HCEC 1CT (cell line): ENCODE measurements around the gene EML1.

Experiments used
- DNase-seq: peaks from one replicate; pipeline ENCODE4 v3.0.0-alpha.2; 2017

EML1 gene

DNA sequence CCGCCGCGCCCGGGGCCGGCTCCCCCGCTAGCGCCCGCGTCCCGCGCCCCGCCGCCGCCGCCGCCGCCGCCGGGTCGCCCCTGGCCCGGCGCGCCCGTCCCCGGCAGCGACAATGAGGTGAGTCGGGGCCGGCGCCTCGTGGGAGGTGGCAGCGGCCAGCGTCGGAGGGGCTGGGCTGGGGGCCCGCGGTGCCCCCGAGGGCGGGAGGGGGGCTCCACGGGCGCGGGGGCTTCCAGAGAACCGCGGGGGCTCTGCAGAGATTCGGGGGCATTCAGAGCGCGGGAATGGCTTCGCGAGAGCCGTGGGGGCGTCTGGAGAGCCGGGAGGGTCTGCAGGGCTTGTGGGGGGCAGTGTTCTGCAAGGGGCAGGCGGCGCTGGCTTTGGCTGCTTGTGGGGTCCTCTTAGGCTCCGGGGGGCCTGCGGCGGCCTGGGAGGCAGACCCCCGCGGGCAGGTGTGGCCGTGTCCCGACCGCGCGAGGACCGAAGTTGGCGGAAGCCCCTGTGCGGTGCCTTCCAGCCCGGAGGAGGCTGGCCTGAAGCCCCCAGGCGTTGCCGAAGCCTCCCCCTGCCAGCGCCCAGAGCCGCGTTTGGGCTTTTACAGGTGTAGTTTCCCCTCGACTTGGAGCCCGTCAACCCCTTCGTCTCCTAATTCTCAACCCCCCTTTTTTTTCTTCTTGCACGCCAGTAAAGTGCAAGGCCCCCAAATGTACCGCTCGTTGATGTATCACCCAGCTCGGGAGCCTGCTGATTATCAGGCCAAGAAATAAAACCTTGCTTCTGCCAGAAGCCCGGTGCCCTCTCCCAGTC is 178.9 kb downstream of the EML1 start:
- no peak for DNase-seq

DNA sequence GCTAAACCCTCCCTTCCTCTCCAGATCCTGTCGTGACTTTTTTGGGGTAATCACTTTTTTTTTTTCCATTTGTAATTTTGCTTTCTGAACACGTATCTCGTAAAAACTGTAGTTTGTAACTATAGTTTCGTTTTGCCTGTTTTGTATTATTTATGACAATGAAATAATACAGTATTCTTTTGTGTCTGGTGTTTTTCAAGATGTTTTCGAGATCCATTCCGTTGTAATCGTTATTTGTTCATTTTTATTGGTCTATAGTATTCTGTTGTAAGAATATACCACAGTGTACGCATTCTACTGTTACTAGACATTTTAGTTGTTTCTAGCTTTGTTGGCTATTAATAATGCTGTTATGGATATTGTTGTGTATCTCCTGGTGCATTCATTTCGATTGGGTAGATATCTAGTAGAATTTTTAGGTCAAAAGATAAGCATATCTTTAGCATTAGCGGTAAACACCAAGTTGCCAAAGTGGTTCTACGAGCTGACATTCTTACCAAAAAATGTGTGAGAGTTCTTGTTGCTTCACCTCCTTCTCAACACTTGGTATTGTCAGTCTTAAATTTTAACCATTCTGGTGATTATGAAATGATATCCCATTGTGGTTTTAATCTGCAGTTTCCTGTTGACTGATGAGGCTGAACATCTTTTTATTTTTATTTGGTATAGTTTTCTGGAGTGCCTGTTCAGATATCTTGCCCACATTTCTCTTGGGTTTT is 179.7 kb downstream of the EML1 start:
- DNase-seq: no peak

DNA sequence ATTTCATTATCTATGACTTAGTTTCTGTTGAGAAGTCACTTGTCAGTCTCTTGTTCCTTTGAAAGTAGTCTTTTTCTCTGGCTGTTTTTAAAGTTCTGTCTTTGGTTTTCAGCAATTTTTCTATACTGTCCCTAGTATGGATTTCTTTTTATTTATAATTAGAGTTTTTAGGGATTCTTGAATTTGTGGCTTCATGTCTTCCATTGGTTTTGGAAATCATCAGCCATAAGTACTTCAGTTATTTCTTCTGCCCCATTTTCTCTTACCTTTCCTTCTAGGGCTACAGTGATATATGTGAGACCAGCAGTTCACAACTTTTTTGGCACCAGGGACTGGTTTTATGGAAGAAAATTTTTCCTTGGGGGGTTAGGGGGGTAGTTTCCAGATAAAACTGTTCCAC is 182.0 kb downstream of the EML1 start:
- DNase-seq: no peak

DNA sequence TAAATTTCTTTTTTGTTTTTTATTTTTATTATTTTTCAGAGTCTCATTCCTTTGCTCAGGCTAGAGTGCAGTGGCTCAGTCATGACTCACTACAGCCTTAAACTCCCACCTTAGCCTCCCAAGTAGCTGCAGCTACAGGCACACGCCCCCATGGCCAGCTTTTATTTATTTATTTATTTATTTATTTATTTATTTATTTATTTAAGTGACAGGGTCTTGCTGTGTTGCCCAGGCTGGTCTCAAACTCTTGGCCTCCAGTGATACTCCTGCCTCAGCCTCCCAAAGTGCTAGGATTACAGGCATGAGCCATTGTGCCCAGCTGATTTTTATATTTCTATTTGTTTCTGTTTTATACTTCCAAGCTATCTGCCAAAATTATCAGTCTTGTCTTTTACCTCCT is 182.8 kb downstream of the EML1 start:
- no peak for DNase-seq

DNA sequence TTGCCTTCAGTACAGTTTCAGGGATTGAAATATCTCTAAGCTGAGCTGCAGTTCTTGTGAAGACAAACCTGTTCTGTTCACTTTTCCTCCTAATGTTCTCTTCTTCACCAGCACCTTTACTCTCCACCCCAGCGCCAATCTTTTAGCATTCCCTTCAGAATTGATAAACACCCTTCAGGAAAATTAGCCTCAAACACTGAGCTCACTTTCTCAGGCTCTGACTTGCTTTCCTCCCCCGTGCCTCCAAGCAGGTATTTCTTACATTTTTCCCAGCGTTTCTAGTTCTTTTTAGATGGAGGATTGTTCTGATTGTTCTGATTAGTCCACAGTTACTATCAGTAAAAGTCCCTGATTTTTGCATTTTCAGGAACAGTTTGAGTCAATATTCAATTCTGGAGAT is 183.5 kb downstream of the EML1 start:
- no peak for DNase-seq

DNA sequence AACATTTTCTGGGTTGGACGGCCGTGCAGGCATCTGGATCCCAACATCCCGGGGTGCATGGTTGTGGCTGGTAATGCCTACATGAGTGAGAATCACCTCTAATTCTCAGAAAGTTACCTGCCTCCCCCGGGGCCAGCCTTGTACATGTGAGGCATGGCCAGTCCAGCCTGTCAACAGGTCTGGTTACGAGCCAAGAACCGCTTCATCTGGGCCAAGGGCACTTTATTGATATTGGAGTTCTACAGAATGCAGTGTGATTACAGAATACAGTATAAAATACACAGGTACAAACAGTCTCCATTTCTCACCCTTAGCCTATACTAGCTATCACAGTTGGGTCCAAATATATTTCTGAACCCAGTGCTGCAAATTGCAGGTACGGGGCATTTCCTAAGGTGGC is 187.1 kb downstream of the EML1 start:
- DNase-seq: no peak

DNA sequence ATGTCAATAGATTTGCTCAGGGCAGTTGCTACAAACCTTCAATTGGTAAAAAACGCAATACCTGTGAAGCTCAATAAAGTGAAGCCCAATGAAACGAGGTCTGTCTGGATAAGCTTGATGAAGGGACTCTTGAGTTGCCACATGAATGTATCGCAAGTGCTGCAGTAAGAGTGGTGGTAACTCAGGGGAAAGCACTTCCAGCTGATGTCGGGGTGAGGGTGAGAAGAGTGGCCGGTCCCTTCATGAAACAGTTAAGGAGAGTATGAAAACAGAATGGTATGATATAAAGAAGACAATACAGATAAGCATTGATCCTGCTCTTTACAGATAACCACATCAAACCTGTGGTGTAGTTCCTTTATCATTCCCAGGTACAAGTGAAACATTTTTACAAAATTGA is 188.6 kb downstream of the EML1 start:
- DNase-seq: no peak

DNA sequence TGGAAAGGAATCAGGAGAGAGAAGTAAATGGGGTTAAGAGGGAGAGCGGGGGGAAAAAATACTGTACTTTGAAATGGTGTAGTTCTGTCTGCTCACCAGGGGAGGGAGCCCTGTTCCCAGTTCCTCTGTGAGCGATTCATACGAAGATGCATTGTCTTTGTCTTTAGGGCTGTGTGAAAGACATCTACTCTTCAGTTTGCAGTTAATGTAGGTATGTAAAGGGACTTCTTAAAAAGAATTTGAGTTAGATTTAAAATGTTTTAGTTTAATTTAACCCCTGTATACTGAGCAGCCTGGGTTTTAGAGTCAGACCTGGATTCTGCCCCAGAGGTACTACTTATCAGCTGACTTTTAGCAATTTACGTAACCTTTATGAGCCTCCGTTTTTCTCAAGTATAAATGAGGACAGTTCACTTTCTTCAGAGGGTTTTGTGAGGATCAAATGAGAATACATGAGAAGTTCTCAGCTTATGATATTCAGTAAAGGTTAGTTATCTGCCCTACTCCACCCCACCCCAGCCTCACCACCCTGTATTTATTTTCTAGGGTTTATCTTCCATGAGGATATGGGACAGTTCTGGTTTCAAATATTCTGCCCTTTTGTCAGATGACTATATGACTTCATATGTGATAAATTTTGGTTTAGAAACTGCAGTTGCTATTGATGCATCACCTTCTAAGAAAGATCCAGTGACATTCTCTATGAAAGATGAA is 189.5 kb downstream of the EML1 start:
- DNase-seq: peak; percentile 46

DNA sequence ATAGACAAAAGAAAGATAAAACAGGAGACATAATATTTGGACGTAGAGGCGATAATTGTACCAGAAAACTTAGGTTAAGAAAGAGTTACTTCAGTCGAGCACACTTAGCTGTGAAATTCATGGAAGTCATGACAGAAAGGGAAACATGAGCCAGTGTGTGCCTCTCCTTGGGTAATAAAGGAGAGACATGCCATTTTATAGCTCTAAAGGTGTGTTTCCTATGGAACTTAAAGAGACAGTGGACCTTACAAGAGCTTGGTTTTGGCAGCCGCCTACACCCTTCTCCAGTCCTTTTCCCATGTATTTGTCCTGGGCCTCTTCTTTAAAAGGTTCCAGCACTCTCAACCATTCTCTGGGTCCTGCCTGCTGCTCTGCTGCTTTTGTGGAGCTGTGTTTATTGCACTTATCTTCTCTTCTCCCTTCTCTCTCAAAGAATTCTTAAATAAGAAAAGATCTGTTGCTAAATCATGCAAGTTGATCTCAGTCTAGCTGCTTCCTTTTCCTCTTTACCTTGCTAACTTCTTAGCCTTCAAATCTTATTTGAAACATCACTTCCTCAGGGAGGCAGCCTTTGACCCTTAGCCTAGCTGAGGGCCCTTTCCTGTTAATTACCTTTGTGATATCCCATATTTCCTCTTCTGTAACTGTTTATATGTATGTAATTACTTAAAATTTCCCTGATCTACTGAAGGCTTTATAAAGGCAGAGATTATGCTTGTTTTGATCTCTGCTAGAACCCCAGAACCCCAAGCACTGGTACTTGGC is 190.2 kb downstream of the EML1 start:
- no peak for DNase-seq

DNA sequence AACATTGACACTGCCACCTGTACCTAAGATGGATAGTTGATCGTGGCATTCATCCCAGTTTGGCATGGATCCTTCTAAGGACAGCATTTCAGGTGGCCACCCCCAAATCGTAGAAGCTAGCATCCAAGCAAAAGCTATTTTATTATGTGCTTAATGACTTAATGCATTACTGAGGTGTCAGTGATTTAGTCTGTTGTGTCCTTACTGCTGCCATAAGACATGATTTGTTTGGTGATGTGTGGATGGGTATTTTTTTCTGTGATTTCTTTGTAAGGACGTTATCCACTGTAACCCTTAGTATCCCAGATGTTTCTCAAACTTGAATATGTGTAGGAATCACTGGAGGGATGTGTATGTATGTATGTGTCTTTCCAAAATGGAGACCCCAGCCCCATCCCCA is 190.8 kb downstream of the EML1 start:
- no peak for DNase-seq

DNA sequence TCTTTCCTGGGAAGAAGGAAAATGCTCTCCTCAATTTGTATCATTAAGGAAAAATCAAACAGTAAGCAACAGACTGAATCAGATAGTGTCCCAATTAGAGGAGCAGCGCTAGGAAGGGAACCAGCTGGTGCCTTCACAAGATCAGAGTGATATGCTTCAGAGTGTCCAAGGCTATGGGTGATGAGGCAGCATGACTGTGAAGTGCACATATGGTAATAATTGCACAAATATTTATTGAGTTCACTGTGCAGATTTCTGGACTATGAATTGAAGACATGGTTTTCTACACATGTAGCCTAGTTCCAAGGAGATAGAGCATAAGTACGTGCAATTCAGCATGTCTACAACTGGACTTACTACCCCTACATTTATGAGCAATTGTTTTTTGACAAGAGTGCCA is 193.2 kb downstream of the EML1 start:
- peak; percentile 51 for DNase-seq

DNA sequence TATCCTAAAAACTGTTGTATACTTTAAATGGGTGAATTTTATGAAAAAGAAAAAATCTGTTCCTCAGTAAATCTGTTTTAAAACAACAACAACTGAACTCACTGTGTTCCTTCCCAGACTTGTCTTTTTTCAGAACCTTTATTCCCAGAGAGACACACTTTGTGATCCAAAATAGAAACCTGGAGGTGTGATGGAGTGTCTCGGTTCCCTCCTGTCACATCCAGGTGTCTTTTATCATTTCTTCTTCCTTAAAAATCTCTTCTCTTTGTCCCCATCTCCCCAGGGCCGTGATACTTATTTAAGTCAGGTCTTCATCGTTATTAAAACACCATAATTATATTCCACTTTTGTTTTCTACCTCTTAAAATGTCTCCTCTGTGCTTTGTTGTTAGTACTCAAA is 195.8 kb downstream of the EML1 start:
- DNase-seq: no peak

DNA sequence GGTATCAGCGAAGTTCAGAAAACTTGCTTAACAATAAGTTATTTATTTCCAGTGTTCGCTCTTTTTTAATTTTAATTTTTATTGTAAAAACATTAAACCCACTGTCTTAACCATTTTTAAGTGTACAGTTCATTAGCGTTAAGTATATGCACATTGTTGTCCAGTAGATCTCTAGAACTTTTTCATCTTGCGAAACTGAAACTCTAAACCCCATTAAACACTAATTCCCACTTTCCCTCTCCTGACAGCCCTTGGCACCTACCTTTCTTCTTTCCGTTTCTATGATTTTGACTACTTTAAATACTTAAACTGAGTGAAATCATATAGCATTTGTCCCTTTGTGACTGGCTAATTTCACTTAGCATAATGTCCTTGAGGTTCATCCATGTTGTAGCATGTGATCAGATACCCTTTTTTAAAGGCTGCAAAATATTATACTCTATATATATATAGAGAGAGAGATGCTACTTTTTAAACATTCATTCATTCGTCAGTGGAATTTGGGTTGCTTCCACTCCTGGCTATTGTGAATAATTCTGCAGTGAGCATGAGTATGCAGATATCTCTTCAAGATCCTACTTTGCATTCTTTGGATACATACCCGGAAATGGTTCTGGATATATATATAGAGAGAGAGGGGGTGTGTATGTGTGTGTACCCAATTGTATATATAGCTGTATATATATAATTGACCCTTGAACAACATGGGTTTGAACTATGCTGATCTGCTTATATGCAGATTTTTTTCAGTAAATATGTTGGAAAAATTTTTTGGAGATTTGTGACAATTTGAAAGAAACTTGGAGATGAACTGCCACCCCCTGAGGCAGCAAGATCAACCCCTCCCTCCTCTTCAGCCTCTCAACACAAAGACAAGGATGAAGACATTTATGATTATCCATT is 197.3 kb downstream of the EML1 start:
- no peak for DNase-seq

DNA sequence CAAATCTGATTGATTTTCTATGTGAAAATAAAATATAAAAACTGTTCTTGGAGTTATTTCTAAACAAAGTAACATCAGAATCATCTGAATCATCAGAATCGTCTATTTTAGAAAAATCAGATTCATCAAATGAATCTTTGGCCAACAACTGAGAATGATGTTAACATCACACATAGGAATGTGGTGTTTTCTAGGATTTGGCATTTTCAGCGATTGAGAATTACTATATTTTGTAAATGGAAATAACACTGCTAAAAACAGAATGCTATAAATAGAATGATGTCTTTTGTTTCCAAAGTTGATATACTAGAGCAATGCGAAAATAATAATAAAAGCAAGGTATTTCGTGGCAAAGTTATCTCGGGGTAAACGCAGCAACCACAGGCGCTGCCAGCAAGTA is 198.1 kb downstream of the EML1 start:
- no peak for DNase-seq
